GM21390 (cell line): ENCODE data around the gene ZMYM3.
"Not testable (repeated sequence)": the region's sequence is repeated elsewhere in the genome, so short reads cannot be mapped to it uniquely, and the experiment has no call there.

Source experiments
- ATAC-seq: cut with Tn5 transposase; IDR thresholded peaks from one replicate; pipeline ENCODE4 v1.9.1; 2021; ENCODE audit not compliant: unreplicated experiment

ZMYM3 gene

GRCh38 chrX:71254092-71254963 is at the start of gene ZMYM3:
TSS of gene ZMYM3 (minus strand) at chrX:71254140. CDS start at chrX:71253255, 885 bp downstream.
- ATAC-seq = peak; percentile 77

DNA sequence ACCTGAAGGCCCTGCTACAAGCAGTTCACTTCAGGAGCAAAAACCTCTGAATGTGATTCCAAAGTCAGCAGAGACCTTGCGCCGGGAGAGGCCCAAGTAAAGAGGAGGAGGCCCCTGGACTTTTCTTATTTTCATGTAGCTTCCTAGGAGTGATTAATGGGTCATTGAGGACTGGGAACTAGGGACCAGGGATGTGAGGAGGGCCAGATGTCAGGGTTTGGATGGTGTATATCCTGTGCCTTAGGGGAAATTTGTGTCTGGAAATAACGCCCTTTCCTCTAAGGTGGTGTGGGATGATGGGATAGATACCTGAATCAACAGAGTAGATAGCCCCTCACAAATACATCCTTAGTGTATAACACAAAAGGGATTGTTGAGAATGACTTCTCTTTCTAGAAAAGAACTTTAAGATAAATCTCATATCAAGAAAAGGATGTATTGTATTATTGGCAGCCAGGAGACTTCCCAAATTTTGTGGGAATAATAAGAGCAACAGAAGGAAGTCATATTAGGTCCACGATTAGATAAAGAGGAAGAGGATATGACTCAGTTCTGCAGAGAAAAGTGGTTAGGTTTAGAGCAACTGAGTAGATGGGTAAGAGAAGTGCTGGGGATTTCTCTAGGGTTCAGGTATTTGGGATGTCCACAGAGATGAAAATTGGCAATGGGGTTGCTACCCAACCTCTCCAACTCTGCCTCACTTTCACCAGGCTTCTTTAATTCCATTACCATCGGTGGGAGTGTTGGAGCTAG is 48.7 kb upstream of the ZMYM3 start:
- ATAC-seq = no peak

- ATAC-seq = no peak
Measured at GRCh38 chrX:71301195-71301924, 47.4 kb upstream of the ZMYM3 start, which contains the start of gene ITGB1BP2. TSS of gene ITGB1BP2 (plus strand) at chrX:71301750. CDS start at chrX:71301807, 57 bp downstream.

DNA sequence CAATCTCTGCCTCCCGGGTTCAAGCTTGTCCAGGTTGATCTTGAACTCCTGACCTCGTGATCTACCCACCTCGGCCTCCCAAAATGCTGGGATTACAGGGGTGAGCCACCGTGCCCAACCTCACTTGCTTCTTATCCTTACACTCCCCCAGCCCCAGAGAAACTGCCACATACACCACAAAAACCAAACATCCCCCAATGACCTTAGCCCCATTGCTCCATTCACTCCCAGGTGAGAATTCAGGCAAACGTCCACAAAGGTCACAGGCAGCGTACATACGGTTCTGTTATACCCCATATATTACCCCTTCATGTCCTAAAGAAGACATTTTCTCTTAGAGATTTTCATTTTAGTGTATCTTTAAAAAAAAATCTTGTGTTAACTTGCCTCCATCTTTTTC is 46.6 kb upstream of the ZMYM3 start:
- ATAC-seq = not testable (repeated sequence)

- ATAC-seq = not testable (repeated sequence)
Measured at GRCh38 chrX:71300064-71300463, 46.1 kb upstream of the ZMYM3 start.

GRCh38 chrX:71298119-71298518 is 44.2 kb upstream of the ZMYM3 start:
- ATAC-seq = no peak

DNA sequence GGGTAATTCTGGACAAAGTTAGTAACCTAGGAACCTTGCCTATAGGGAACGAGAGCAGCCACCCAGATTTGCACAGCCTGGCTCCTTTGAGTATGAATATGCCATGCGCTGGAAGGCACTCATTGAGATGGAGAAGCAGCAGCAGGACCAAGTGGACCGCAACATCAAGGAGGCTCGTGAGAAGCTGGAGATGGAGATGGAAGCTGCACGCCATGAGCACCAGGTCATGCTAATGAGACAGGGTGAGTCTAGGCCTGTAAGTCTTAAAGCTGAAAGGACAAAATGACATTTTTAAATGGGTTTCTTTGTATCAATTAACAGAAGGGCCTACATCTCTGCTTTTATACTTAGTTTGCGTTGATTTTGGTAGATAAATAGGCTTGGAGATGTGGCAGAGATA is 42.9 kb upstream of the ZMYM3 start:
- ATAC-seq = no peak

DNA sequence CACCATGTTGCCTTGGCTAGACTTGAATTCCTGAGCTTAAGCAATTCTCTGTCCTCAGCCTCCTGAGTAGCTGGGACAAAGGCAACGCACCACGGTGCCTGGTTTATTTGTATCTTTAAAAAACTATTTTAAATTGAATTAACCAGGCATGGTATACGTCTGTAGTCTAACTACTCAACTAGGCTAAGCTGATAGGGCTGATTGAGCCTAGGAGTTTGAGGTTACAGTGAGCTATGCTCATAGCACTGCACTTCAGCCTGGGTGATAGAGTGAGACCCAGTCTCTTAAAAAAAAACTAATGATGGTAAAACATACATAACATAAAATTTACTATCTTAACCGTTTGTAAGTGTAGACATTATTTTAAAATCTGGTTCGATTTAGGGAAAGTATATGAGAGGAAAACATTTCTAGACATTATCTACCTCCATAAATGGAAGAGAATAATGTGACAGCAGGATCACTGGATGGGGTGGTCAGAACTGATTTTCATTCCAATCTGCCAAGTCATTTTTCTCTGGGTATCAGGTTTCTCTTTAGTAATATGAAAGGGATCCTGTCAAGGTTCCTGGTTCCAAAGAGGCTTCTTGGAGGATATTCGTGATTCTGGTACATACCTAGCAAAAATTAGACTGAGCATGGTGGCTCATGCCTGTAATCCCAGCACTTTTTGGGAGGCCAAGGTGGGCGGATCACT is 38.9 kb upstream of the ZMYM3 start:
- no peak for ATAC-seq

DNA sequence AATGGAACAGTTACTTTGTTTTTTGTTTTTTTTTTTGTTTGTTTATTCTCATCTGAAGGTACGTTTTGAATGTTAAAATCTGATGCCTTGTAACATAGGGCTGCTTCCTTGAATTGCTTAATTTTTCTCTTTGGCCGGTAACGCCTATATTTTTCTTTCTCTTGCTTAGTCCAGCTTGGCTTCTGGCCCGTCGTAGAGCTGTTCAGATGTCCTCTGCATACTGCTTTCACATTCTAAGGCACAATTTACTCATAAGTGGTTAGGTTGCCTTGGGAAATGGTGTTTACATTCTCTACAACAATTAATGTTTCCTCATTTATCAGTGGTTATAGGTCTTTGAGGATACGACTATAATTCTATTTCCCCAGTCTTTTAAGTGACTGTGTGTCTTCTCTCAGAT is 37.4 kb upstream of the ZMYM3 start:
- ATAC-seq = no peak

DNA sequence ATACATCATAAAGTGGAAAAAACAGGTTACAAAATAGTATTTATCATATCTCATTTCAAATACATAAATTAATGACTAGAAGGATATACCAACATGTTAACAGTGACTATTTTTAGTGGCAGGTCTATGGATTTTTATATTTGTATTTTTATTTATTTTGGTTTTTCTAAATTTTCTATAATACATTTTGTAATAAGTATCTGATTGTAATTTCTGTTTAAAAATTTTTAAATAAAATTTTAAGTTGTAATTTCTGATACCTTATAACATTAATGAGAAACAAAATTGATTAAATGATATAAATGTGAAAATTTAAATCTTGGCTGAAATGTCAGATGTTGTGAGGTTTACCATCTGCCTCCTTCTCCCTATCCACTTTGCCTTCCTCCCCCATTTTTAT is 32.0 kb upstream of the ZMYM3 start:
- no peak for ATAC-seq

DNA sequence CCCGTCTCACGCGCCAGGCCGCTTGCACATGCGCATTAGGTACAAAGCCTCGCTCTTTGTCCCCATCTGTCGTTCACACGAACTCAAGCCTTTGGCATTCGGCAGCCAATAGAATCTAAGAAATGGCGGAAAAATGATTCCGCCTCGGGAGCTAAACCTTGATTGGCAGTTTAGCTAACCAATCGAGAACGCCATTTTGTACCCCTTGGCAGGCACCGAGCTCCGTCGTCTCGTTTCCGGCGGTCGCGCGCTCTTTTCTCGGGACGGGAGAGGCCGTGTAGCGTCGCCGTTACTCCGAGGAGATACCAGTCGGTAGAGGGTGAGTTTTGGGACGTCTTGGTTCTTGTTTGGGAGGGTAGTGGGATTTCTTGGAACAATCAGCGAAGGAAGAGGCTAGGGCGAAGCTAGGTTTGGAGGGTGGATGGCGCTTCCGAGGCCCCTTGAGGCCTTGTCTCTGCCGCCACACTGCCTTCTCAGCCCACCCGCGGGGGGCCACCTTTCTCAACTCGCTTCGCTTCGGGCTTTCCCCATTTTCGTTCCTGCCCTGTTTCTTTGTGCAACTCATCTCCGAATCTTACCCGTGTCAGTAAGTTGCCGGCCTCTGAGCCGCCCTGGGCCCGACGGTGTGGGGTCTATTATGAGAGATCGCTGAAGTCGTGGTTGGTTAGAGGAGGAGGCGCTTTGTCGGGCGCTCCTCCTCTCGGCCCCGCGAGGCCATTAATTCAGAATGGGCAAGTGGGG is 29.6 kb upstream of the ZMYM3 start, which contains the start of gene NONO:
TSS of gene NONO (plus strand) at position 233 of the 741 bp plus-strand sequence. CDS start 7,003 bp downstream, outside the sequence.
- peak; percentile 83 for ATAC-seq

DNA sequence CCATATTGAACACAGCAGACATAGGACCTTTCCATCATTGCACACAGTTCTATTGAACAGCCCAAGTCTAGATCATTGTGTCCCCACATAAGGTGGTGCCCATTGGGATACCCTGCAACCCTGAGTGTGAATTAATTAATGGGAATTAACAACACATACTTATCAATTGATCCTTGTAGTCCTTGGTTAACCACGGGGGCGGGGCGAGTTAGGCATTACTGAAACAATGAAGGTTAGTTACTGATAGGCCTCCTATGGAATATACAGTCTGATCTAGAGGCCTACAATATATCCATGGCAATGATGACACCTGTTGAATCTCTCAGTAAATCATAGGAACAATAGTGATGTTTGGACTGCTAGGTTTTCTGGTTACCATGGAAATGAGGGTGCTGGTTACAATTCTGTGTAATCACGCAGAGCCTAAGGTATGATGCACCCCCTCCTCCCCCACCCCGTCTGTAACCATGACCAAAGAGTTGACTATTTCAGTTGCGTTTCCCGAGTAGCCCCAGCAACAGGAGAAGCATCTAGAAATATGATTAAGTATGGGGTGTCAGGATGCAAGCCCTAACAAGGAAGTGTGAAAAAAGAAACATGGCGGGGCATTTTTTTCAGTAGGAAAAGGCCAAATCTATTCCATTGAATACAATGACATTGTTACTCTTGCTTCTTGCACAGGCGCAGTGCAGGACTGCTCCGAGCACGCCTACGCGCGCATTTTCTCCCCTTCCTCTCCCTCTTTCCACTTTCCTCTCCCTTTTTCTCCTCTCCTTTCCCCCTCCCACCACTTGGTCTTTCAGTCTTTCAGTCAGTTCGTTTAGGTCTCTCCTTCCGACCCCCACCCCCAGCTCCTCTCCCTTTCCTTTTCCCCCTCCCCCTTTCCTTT is 28.8 kb upstream of the ZMYM3 start:
- peak; percentile 33 for ATAC-seq

DNA sequence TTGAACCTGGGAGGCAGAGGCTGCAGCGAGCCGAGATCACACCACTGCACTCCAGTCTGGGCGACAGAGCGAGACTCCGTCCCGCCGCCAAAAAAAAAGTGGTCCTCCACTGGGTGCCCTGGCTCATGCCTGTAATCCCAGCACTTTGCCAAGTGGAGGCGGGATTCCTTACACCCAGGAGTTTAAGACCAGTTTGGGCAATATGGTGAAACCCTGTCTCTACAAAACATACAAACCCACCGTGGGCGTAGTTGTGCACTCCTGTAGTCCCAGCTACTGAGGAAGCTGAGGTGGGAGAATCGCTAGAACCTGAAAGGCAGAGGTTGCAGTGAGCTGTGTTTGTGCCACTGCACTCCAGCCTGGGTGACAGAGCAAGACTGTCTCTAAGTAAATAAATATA is 27.4 kb upstream of the ZMYM3 start:
- not testable (repeated sequence) for ATAC-seq

- ATAC-seq = not testable (repeated sequence)
Measured at GRCh38 chrX:71272313-71272712, 18.4 kb upstream of the ZMYM3 start.

DNA sequence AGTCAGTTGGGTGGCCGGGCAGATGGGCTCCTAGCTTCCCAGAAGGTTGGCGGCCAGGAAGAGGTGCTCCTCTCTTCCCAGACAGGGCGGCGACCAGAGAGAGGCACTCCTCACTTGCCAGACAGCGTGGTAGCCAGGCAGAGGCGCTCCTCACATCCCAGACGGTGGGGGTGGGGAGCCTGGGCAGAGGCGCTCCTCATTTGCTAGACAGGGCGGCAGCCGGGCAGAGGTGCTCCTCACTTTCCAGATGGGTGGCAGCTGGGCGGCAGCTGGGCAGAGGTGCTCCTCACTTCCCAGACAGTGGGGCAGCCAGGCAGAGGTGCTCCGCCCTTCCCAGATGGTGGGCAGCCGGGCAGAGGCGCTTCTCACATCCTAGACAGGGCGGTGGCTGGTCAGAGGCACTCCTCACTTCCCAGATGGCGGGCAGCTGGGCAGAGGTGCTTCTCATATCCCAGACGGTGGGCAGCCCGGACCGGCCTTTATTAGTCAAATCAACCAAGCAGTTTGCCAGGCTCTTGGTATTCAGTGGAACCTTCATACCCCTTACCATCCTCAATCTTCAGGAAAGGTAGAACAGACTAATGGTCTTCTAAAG is 16.0 kb upstream of the ZMYM3 start:
- no peak for ATAC-seq

- not testable (repeated sequence) for ATAC-seq
Measured at GRCh38 chrX:71268624-71269023, 14.7 kb upstream of the ZMYM3 start.

DNA sequence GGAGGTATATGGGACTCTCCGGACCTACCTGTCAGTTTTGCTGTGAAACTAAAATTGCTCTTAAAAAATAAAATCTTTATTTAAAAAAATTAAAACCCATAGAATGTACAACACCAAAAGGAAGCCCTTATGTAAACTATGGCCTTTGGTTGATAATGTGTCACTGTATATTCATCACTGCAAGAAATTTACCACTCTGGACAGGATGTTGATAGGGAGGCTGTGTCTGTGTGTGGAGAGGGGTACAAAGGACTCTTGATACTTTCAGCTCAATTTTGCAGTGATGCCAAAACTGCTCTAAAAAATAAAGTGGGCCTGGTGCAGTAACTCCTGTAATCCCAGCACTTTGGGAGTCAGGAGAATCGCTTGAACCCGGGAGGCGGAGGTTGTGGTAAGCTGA is 2.9 kb upstream of the ZMYM3 start:
- no peak for ATAC-seq

DNA sequence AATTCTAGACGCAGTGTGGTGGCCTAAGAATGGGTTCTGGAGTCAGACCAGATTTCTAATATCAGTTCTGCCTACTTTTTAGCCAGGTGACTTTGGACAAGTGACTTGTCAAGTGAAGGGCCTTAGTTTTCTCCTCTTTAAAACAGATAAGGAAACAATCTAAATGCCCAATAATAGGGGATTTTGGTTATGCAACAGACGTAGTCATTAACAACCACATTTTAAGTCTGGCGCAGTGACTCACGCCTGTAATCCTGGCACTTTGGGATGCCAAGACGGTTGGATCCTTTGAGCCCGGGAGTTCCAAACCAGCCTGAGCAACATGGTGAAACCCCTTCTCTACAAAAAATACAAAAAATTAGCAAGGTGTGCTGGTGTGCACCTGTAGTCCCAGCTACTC is 2.1 kb upstream of the ZMYM3 start:
- no peak for ATAC-seq
